Measurements from ENCODE around the gene GTPBP4. TPM values are rescaled to one million over a fixed set of nuclear protein-coding genes. Genes with fewer than 3 reads are reported as not detected.

The GTPBP4 gene
- total RNA-seq, 2 experiments from 2014 or later: 50.3 to 53.7 TPM

DNA sequence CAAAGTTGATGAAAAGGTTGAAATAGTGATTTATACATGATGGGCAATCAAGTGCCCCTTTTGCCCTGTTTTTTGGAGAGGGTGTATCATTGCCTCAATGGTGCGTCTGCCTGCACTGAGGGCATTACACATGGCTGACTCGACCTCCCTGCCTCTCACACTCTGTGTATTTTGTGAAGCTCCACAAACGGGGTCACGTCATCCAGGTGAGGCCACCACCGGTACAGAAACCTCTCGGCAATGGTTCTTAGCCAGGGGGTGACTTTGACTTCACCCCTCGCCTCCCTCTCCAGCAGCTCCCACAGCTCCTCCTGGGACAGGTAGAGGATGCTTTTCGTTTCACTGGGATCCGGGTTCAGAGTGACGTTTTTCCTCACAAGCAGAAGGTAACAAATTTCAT, 31.1 kb downstream of the GTPBP4 start:
- H3K27ac Mint-ChIP-seq: no peak overlapping the region
- H3K4me3 Mint-ChIP-seq: no peak overlapping the region
- DNase-seq (no peak), ATAC-seq (ENCODE audit: poor library complexity) (no peak)
- CTCF ChIA-PET: no interaction called here
- peaks cover 48% of the 10 kb centered on the region for H3K36me3 Mint-ChIP-seq (ENCODE audit: low read depth)
- H3K27me3 ChIP-seq (ENCODE audit: control insufficient read depth in 1 of 2, insufficient read depth in 2 of 2, low read length in 2 of 2): no peaks in the 10 kb centered on the region
- peaks cover 36% of the 10 kb centered on the region for H3K36me3 ChIP-seq (ENCODE audit: insufficient read depth, low read length)
- intact Hi-C loops (cut with DNase I, micrococcal nuclease): no loop called here
- no peaks in the 10 kb centered on the region for H3K4me1 ChIP-seq (ENCODE audit: insufficient read depth, low read length)
- no peaks in the 10 kb centered on the region for H3K4me1 Mint-ChIP-seq (ENCODE audit: low read depth)
- no peak overlapping the region for H3K27ac ChIP-seq (ENCODE audit: low read depth in 1 of 2, low read length in 2 of 2)
- POLR2A ChIA-PET: no interaction called here
- TF ChIP-seq, protein P1, sequence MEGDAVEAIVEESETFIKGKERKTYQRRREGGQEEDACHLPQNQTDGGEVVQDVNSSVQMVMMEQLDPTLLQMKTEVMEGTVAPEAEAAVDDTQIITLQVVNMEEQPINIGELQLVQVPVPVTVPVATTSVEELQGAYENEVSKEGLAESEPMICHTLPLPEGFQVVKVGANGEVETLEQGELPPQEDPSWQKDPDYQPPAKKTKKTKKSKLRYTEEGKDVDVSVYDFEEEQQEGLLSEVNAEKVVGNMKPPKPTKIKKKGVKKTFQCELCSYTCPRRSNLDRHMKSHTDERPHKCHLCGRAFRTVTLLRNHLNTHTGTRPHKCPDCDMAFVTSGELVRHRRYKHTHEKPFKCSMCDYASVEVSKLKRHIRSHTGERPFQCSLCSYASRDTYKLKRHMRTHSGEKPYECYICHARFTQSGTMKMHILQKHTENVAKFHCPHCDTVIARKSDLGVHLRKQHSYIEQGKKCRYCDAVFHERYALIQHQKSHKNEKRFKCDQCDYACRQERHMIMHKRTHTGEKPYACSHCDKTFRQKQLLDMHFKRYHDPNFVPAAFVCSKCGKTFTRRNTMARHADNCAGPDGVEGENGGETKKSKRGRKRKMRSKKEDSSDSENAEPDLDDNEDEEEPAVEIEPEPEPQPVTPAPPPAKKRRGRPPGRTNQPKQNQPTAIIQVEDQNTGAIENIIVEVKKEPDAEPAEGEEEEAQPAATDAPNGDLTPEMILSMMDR (IDR thresholded peaks at IDR 0.05): no peak
- H3K9me3 ChIP-seq (ENCODE audit: control insufficient read depth in 1 of 2, insufficient read depth in 1 of 2, low read length in 2 of 2): no peaks in the 10 kb centered on the region
- no peaks in the 10 kb centered on the region for H3K9me3 Mint-ChIP-seq
- no peak overlapping the region for H3K4me3 ChIP-seq (ENCODE audit: low read length)
- no peaks in the 10 kb centered on the region for H3K27me3 Mint-ChIP-seq

DNA sequence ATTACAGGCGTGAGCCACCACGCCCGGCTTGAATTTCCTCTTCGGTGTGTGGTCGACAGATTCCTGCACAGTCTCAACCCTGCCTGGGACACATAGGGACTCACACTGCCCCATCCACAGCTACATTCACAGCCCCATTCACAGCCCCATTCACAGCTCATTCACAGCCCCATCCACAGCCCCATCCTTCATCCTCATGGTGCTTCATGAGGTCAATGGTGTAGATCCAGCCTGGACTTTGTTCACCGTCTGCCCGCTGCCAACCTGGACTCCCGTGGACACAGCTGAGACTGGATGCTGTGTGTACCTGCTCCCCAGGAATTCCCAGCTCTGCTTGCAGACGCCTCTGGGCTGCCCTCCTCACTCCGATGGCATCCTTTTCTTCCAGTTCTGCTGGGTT, 32.2 kb downstream of the GTPBP4 start:
- DNase-seq (no peak), ATAC-seq (ENCODE audit: poor library complexity) (no peak)
- no peak overlapping the region for H3K4me3 ChIP-seq (ENCODE audit: low read length)
- no peak overlapping the region for H3K27ac ChIP-seq (ENCODE audit: low read depth in 1 of 2, low read length in 2 of 2)
- Mint-ChIP-seq H3K9me3 (no peaks in the 10 kb centered on the region), H3K4me3 (no peak overlapping the region), H3K4me1 (ENCODE audit: low read depth) (no peaks in the 10 kb centered on the region), H3K36me3 (ENCODE audit: low read depth) (peaks cover 41% of the 10 kb centered on the region), H3K27ac (no peak overlapping the region), H3K27me3 (no peaks in the 10 kb centered on the region)
- H3K4me1 ChIP-seq (ENCODE audit: insufficient read depth, low read length): no peaks in the 10 kb centered on the region
- TF ChIP-seq, protein P1 (IDR thresholded peaks at IDR 0.05): no peak
- no peaks in the 10 kb centered on the region for H3K27me3 ChIP-seq (ENCODE audit: control insufficient read depth in 1 of 2, insufficient read depth in 2 of 2, low read length in 2 of 2)
- CTCF ChIA-PET: no interaction called here
- no peaks in the 10 kb centered on the region for H3K9me3 ChIP-seq (ENCODE audit: control insufficient read depth in 1 of 2, insufficient read depth in 1 of 2, low read length in 2 of 2)
- peaks cover 29% of the 10 kb centered on the region for H3K36me3 ChIP-seq (ENCODE audit: insufficient read depth, low read length)
- intact Hi-C loops (cut with DNase I, micrococcal nuclease): no loop called here
- POLR2A ChIA-PET: no interaction called here

DNA sequence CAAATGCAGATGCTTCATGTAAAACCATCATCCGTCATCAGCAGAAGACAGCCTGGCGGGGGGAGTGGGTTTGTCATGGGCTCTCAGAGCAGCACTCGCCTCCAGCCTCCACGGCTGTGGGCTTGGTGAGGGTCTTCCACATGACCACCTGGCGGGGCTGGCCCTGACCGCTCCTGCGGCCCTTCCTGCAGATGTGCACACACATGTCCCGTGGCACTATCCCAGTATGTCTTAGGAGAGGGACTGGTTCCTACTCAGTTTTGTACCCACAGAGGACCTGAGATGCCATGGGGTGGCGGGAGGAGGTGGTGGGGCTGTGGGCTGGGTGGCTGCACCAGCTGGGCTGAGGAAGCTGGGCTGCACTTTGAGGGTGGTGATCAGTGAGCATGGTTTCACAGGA, 32.7 kb downstream of the GTPBP4 start:
- CTCF ChIA-PET: no interaction called here
- POLR2A ChIA-PET: no interaction called here
- no peaks in the 10 kb centered on the region for H3K4me1 ChIP-seq (ENCODE audit: insufficient read depth, low read length)

More for the DNA sequence above, 32.7 kb downstream of the GTPBP4 start:
- Histone ChIP-seq H3K27ac (ENCODE audit: low read depth in 1 of 2, low read length in 2 of 2) (no peak overlapping the region), H3K4me3 (ENCODE audit: low read length) (no peak overlapping the region), H3K36me3 (ENCODE audit: insufficient read depth, low read length) (peaks cover 24% of the 10 kb centered on the region), H3K9me3 (ENCODE audit: control insufficient read depth in 1 of 2, insufficient read depth in 1 of 2, low read length in 2 of 2) (no peaks in the 10 kb centered on the region), H3K27me3 (ENCODE audit: control insufficient read depth in 1 of 2, insufficient read depth in 2 of 2, low read length in 2 of 2) (no peaks in the 10 kb centered on the region)
- Mint-ChIP-seq H3K4me1 (ENCODE audit: low read depth) (no peaks in the 10 kb centered on the region), H3K27me3 (no peaks in the 10 kb centered on the region), H3K4me3 (no peak overlapping the region), H3K27ac (no peak overlapping the region), H3K36me3 (ENCODE audit: low read depth) (peaks cover 37% of the 10 kb centered on the region), H3K9me3 (no peaks in the 10 kb centered on the region)
- TF ChIP-seq, protein P1 (IDR thresholded peaks at IDR 0.05): no peak
- no peak for ATAC-seq (ENCODE audit: poor library complexity)
- intact Hi-C loops (cut with DNase I, micrococcal nuclease): no loop called here
- DNase-seq: no peak

Data from CD4-positive, alpha-beta T cell (primary cell).